WTC11 (cell line): ENCODE data around the gene DTL. TPM values are rescaled to one million over a fixed set of nuclear protein-coding genes. Genes with fewer than 3 reads are reported as not detected.

Experiments
- ATAC-seq: fragments of 200-7000 bp; cut with Tn5 transposase; 2 replicates; pipeline ENCODE4 v1.10.0; 2021; ENCODE audit warnings: mild to moderate bottlenecking, moderate library complexity
- CTCF ChIA-PET: fragments of 300-600 bp; sonication (Branson Sonifier 250); formaldehyde crosslinking; loops from one replicate; lab custom pipeline; 2021; ENCODE audit warnings: antibody characterized with exemption; lab: Charles Lee
- POLR2A ChIA-PET: fragments of 350-600 bp; sonication (Branson Sonifier 250); formaldehyde crosslinking; loops from one replicate; lab custom pipeline; 2021; ENCODE audit warnings: antibody characterized with exemption; lab: Charles Lee
- DNase-seq: peaks from one replicate; pipeline ENCODE4 v3.0.0; 2021; ENCODE audit warnings: low spot score
- H3K27ac Mint-ChIP-seq: 2 replicates; pipeline ENCODE4 v1.8.0; 2021; ENCODE audit warnings: mixed read lengths
- H3K27me3 Mint-ChIP-seq: 2 replicates; pipeline ENCODE4 v1.8.0; 2021; ENCODE audit warnings: low read depth, mild to moderate bottlenecking, moderate library complexity, mixed read lengths
- H3K36me3 Mint-ChIP-seq: 2 replicates; pipeline ENCODE4 v1.8.0; 2021; ENCODE audit warnings: mixed read lengths
- H3K4me1 Mint-ChIP-seq: 2 replicates; pipeline ENCODE4 v1.8.0; 2022; ENCODE audit warnings: mixed read lengths
- H3K4me3 Mint-ChIP-seq: 2 replicates; pipeline ENCODE4 v1.8.0; 2021; ENCODE audit warnings: mild to moderate bottlenecking, moderate library complexity, mixed read lengths
- H3K9me3 Mint-ChIP-seq: 2 replicates; pipeline ENCODE4 v1.8.0; 2021; ENCODE audit warnings: mixed read lengths
- ATF2 ChIP-seq: sonication (generic); formaldehyde crosslinking; IDR thresholded peaks from 2 replicates; pipeline ENCODE4 v1.8.1; 2022; ENCODE audit warnings: low read depth, missing genetic modification reagents, borderline replicate concordance
- CTCF ChIP-seq: fragments of 200-600 bp; IDR thresholded peaks from 2 replicates; pipeline ENCODE4 v1.8.0; 2022; ENCODE audit warnings: antibody characterized with exemption
- E2F5 ChIP-seq: sonication (generic); formaldehyde crosslinking; IDR thresholded peaks from 2 replicates; pipeline ENCODE4 v1.8.1; 2022; ENCODE audit warnings: mild to moderate bottlenecking, moderate library complexity, missing genetic modification reagents
- ETV6 ChIP-seq: sonication (generic); formaldehyde crosslinking; IDR thresholded peaks from 2 replicates; pipeline ENCODE4 v1.8.1; 2022; ENCODE audit warnings: mild to moderate bottlenecking, missing genetic modification reagents
- GABPB1 ChIP-seq: sonication (generic); formaldehyde crosslinking; IDR thresholded peaks from 2 replicates; pipeline ENCODE4 v1.8.1; 2023; ENCODE audit warnings: mild to moderate bottlenecking, missing genetic modification reagents
- MYBL2 ChIP-seq: sonication (generic); formaldehyde crosslinking; IDR thresholded peaks from 2 replicates; pipeline ENCODE4 v1.8.1; 2023; ENCODE audit warnings: mild to moderate bottlenecking, moderate library complexity, missing genetic modification reagents
- PRDM15 ChIP-seq: sonication (generic); formaldehyde crosslinking; IDR thresholded peaks from 2 replicates; pipeline ENCODE4 v1.8.0; 2022; ENCODE audit warnings: missing genetic modification reagents
- PREB ChIP-seq: sonication (generic); formaldehyde crosslinking; IDR thresholded peaks from 2 replicates; pipeline ENCODE4 v1.8.1; 2022; ENCODE audit warnings: mild to moderate bottlenecking, missing genetic modification reagents, moderate library complexity, borderline replicate concordance
- SMAD3 ChIP-seq: sonication (generic); formaldehyde crosslinking; IDR thresholded peaks from 2 replicates; pipeline ENCODE4 v1.8.0; 2022; ENCODE audit warnings: missing genetic modification reagents, mild to moderate bottlenecking, borderline replicate concordance
- SOX15 ChIP-seq: fragments of 250-450 bp; sonication (Bioruptor Pico); IDR thresholded peaks from 2 replicates; pipeline ENCODE4 v1.9.0; 2021; ENCODE audit warnings: mild to moderate bottlenecking
- TP53 ChIP-seq: sonication (generic); formaldehyde crosslinking; IDR thresholded peaks from 2 replicates; pipeline ENCODE4 v1.8.1; 2023; ENCODE audit warnings: mild to moderate bottlenecking, missing genetic modification reagents
- USF2 ChIP-seq: sonication (generic); formaldehyde crosslinking; IDR thresholded peaks from 2 replicates; pipeline ENCODE4 v1.8.1; 2023; ENCODE audit warnings: mild to moderate bottlenecking, missing genetic modification reagents, moderate library complexity
- ZBTB21 ChIP-seq: sonication (generic); formaldehyde crosslinking; IDR thresholded peaks from 2 replicates; pipeline ENCODE4 v1.8.1; 2023; ENCODE audit warnings: mild to moderate bottlenecking, missing genetic modification reagents, borderline replicate concordance
- ZNF121 ChIP-seq: sonication (generic); formaldehyde crosslinking; IDR thresholded peaks from 2 replicates; pipeline ENCODE4 v1.8.0; 2023; ENCODE audit warnings: missing genetic modification reagents
- ZNF671 ChIP-seq: fragments of 250-450 bp; sonication (Bioruptor Pico); IDR thresholded peaks from 2 replicates; pipeline ENCODE4 v1.8.0; 2021; ENCODE audit warnings: mild to moderate bottlenecking
- total RNA-seq: library from RNA; stranded (reverse); gene quantifications from 3 replicates; pipeline ENCODE4 v1.2.3, GENCODE V29; 2021

Gene DTL
- total RNA-seq, 1 experiment from 2014 or later = 52.3 TPM

- H3K4me3 Mint-ChIP-seq = no peak overlapping the region
- CTCF ChIA-PET = interaction anchor here (0.6 kb wide), 1 partner anchor 1280 kb away, joined by 6 read pairs; no protein-coding TSS in a partner anchor
- no peak for DNase-seq
- H3K27me3 Mint-ChIP-seq = no peaks in the 10 kb centered on the region
- no peak overlapping the region for H3K27ac Mint-ChIP-seq
- POLR2A ChIA-PET = no interaction called here
- no peak for ATAC-seq
- H3K4me1 Mint-ChIP-seq = peaks cover 15% of the 10 kb centered on the region
- TF ChIP-seq PRDM15 = no peak
- TF ChIP-seq ZNF671 = no peak
- no peak for TF ChIP-seq MYBL2 (CRISPR knock-in tag)
- TF ChIP-seq GABPB1 (CRISPR knock-in tag) = no peak
- no peak for TF ChIP-seq TP53 (CRISPR knock-in tag)
- TF ChIP-seq ATF2 (CRISPR knock-in tag) = no peak
- no peak for TF ChIP-seq E2F5
- no peak for TF ChIP-seq SMAD3 (CRISPR knock-in tag)
- no peak for TF ChIP-seq SOX15 (CRISPR knock-in tag)
- H3K9me3 Mint-ChIP-seq = no peaks in the 10 kb centered on the region
- no peaks in the 10 kb centered on the region for H3K36me3 Mint-ChIP-seq
Measured at GRCh38 chr1:212121779-212122178, 86.2 kb downstream of the DTL start.

GRCh38 chr1:212124690-212125582, 89.4 kb downstream of the DTL start:
- CTCF ChIA-PET = no interaction called here

More at GRCh38 chr1:212124690-212125582, 89.4 kb downstream of the DTL start:
- H3K27me3 Mint-ChIP-seq = no peaks in the 10 kb centered on the region
- no peak overlapping the region; the same call in 1 of the 2 replicates for H3K27ac Mint-ChIP-seq
- no peaks in the 10 kb centered on the region for H3K9me3 Mint-ChIP-seq
- DNase-seq (no peak), ATAC-seq (no peak)
- H3K36me3 Mint-ChIP-seq = no peaks in the 10 kb centered on the region
- TF ChIP-seq CTCF = no peak
- TF ChIP-seq ZNF121 (CRISPR knock-in tag) = no peak
- TF ChIP-seq ZBTB21 = no peak
- TF ChIP-seq ETV6 (CRISPR knock-in tag) = no peak
- no peak for TF ChIP-seq PREB (CRISPR knock-in tag)
- no peak for TF ChIP-seq USF2 (CRISPR knock-in tag)
- POLR2A ChIA-PET = interaction anchor here (0.6 kb wide), 1 partner anchor 190 kb away, joined by 5 read pairs; no protein-coding TSS in a partner anchor
- H3K4me1 Mint-ChIP-seq = peaks cover 29% of the 10 kb centered on the region
- no peak overlapping the region for H3K4me3 Mint-ChIP-seq
